Activated T-helper 2 cell treated with anti-CD3 and anti-CD28 coated beads, Interferon-gamma antibody, Interleukin-2, Interleukin-4, amounts not matched to agents 10 μg/mL and 5 μg/mL and 100 μg/mL, durations not matched to agents 14 hours and 24 hours and 36 hours (primary cell): ENCODE data around the gene CLEC16A. TPM values are rescaled to one million over a fixed set of nuclear protein-coding genes. Genes with fewer than 3 reads are reported as not detected.
"Not testable (repeated sequence)": the region's sequence is repeated elsewhere in the genome, so short reads cannot be mapped to it uniquely, and the experiment has no call there.

ENCODE experiments used
- DNase-seq: peaks from one replicate; pipeline ENCODE4 v3.0.0; 2021; ENCODE audit warnings: low spot score
- H3K27ac Mint-ChIP-seq: one replicate; pipeline ENCODE4 v1.8.0; 2021; ENCODE audit warnings: mixed read lengths
- H3K27me3 Mint-ChIP-seq: one replicate; pipeline ENCODE4 v1.8.0; 2021; ENCODE audit warnings: low read depth, mixed read lengths
- H3K36me3 Mint-ChIP-seq: one replicate; pipeline ENCODE4 v1.8.0; 2021; ENCODE audit warnings: low read depth, mixed read lengths
- H3K4me1 Mint-ChIP-seq: one replicate; pipeline ENCODE4 v1.8.0; 2021; ENCODE audit warnings: low read depth, mixed read lengths
- H3K4me3 Mint-ChIP-seq: one replicate; pipeline ENCODE4 v1.8.0; 2021; ENCODE audit warnings: low read depth, mild to moderate bottlenecking, moderate library complexity, mixed read lengths
- H3K9me3 Mint-ChIP-seq: one replicate; pipeline ENCODE4 v1.8.0; 2021; ENCODE audit warnings: mixed read lengths
- intact Hi-C: fragments of 100-400 bp; cut with micrococcal nuclease; formaldehyde crosslinking; loops from one replicate; pipeline ENCODE4 v1.15.1; 2023
- total RNA-seq: library from RNA; stranded (reverse); gene quantifications from 2 replicates; pipeline ENCODE4 v1.2.3, GENCODE V29; 2022

Gene CLEC16A
- total RNA-seq, 1 donor from 2014 or later: 48.7 TPM

DNA sequence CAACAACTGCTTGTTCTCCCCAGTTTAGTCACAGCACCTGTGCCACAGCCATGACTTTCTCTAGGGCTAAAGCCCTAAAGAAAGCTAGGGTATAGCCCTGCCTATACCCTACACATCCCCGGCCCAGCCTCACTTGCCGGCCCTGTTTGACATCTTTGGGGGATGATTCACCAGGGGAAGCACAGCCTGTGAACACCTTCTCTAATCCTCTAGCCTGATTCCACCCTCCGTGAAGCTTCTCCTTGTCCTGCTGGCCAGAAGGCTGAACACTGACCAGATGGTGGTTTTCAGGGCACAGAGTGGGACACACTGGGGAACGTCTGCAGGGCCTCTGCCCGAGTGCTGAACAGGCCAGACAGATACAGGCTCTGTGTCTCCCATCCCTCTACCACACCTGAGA lies 6.0 kb downstream of the CLEC16A start:
- Mint-ChIP-seq H3K9me3 (no peaks in the 10 kb centered on the region), H3K4me3 (no peak overlapping the region), H3K36me3 (peaks cover 3% of the 10 kb centered on the region), H3K4me1 (peaks cover 42% of the 10 kb centered on the region), H3K27ac (no peak overlapping the region), H3K27me3 (no peaks in the 10 kb centered on the region)
- no peak for DNase-seq
- intact Hi-C loops: no loop called here

DNA sequence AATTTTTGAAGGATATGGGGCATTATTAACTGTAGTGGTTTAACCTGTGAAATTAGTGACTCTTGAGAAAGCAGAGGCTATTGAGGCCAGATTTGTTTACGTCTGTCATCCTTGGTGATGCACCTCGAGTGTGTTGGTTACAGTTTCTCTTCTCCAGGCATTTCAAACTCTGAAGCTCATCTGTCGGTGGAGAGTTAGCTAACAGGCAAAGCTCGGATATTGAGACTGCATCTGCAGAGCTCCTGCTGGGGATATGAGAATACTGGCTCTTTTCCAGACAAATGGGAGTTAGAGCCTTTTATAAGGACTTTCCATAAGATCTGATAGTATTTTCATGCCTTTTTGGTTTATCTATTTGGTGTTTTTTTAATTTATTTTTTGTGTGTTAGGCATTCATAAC lies 6.7 kb downstream of the CLEC16A start:
- no peaks in the 10 kb centered on the region for H3K27me3 Mint-ChIP-seq
- peaks cover 44% of the 10 kb centered on the region for H3K4me1 Mint-ChIP-seq
- no peak overlapping the region for H3K4me3 Mint-ChIP-seq
- H3K9me3 Mint-ChIP-seq: no peaks in the 10 kb centered on the region
- H3K27ac Mint-ChIP-seq: no peak overlapping the region
- intact Hi-C loops: no loop called here
- H3K36me3 Mint-ChIP-seq: peaks cover 3% of the 10 kb centered on the region
- no peak for DNase-seq

DNA sequence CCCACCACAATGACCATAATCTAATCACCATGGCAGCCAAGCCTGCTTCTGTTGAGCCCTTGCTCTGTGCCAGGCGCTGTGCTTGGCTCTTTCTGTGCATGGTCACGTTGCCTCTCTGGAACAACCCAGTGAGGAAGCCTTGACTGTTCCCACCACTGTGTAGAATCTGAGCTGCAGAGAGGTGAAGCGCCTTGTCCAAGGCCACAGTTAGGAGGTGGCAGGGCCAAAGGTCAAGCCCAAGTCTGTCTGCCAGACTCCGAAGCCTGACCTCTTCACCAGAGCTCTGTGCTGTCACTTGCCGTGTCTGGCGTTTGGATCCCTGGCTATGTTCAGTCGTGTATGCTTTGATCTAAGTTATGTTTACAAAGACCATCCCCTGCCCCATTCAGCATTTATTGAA lies 10.5 kb downstream of the CLEC16A start:
- H3K4me3 Mint-ChIP-seq: peak overlapping the region; percentile 6
- no peak for DNase-seq
- H3K4me1 Mint-ChIP-seq: peaks cover 54% of the 10 kb centered on the region

DNA sequence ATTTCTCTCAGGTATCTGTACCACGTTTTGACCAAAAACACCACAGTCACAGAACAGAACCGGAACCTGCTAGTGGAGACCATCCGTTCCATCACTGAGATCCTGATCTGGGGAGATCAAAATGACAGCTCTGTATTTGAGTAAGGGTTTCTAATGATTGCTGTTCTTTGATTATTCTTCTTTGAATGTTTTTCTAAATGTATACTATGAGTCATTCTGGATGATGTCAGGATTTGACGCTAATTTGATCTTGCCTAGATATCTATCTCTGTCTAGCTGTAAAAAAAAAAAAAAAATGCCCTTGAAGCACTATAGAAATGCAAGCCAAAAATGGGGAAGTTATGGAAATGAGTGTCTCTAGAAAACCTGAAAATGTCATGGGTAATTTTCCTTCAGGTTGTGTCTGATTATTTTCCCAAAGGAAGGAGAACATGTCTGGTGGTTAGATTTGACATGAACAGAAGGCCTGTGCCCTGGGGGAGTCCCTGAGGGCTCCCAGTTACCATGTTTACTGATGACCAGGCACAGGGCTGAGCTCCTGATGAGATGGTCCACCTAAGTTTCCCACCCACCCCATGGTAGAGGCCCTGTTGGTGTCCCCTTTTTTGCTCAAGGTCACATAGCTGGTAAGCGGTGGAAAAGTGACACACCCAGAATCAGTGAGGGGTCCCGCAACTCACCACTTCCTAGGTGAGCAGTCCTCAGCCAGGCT lies 13.6 kb downstream of the CLEC16A start:
- H3K9me3 Mint-ChIP-seq: no peaks in the 10 kb centered on the region
- H3K27me3 Mint-ChIP-seq: no peaks in the 10 kb centered on the region
- peaks cover 74% of the 10 kb centered on the region for H3K4me1 Mint-ChIP-seq
- H3K36me3 Mint-ChIP-seq: peaks cover 39% of the 10 kb centered on the region
- peak overlapping the region; percentile 87 for H3K27ac Mint-ChIP-seq
- H3K4me3 Mint-ChIP-seq: peak overlapping the region; percentile 32
- DNase-seq: no peak
- intact Hi-C loops: loop anchor here (2.0 to 5.0 kb wide), 2 partner anchors 421 to 624 kb away; no protein-coding TSS in a partner anchor

More for the DNA sequence above, 10.5 kb downstream of the CLEC16A start:
- Mint-ChIP-seq H3K9me3 (no peaks in the 10 kb centered on the region), H3K36me3 (peaks cover 15% of the 10 kb centered on the region), H3K27ac (peak overlapping the region; percentile 62), H3K27me3 (no peaks in the 10 kb centered on the region)
- intact Hi-C loops: loop anchor here (1.0 to 5.0 kb wide), 3 partner anchors 9 to 627 kb away; no protein-coding TSS in a partner anchor

DNA sequence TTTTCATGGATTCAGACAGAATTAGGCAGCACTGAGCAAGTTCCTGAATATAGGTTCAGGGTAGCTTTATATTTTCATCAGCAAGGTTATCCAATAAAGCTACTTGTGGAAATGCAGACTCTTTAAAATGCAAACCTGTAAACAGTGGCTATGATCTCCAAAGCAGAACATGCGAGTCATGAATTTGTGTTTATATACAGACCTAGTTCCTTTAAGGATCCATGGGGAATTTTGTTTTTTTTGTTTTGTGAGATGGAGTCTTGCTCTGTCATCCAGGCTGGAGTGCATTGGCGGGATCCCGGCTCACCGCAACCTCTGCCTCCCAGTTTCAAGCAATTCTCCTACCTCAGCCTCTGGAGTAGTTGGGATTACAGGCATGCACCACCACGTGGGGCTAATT lies 14.8 kb downstream of the CLEC16A start:
- Mint-ChIP-seq H3K9me3 (no peaks in the 10 kb centered on the region), H3K4me1 (peaks cover 77% of the 10 kb centered on the region), H3K27ac (no peak overlapping the region), H3K27me3 (no peaks in the 10 kb centered on the region), H3K4me3 (no peak overlapping the region), H3K36me3 (peaks cover 51% of the 10 kb centered on the region)
- intact Hi-C loops: loop anchor here (5.0 kb wide), 1 partner anchor 623 kb away; no protein-coding TSS in a partner anchor
- no peak for DNase-seq

DNA sequence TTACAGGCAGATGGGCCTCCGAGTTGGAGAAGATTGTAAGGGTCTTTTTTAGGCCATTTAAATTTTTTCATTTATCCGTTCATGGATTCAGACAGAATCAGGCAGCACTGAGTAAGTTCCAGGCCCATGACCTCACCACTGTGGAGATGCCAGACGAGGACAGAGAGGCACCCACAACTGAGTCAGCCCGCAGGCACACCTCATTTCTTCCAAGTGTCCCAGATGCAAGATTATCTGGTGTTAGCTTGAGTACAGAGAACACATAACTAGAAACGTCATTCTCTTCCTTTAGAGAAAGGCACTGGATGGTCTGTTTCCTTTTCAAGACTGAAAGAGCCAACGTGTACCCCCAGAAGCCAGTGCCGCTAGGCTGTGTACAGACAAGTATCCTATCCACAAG lies 16.9 kb downstream of the CLEC16A start:
- H3K27me3 Mint-ChIP-seq: no peaks in the 10 kb centered on the region
- peaks cover 55% of the 10 kb centered on the region for H3K36me3 Mint-ChIP-seq
- no peak overlapping the region for H3K4me3 Mint-ChIP-seq
- H3K27ac Mint-ChIP-seq: peak overlapping the region; percentile 74
- DNase-seq: no peak
- H3K9me3 Mint-ChIP-seq: peaks cover 5% of the 10 kb centered on the region
- intact Hi-C loops: loop anchor here (5.0 to 10.0 kb wide), 3 partner anchors 681 to 821 kb away; no protein-coding TSS in a partner anchor
- H3K4me1 Mint-ChIP-seq: peaks cover 74% of the 10 kb centered on the region

DNA sequence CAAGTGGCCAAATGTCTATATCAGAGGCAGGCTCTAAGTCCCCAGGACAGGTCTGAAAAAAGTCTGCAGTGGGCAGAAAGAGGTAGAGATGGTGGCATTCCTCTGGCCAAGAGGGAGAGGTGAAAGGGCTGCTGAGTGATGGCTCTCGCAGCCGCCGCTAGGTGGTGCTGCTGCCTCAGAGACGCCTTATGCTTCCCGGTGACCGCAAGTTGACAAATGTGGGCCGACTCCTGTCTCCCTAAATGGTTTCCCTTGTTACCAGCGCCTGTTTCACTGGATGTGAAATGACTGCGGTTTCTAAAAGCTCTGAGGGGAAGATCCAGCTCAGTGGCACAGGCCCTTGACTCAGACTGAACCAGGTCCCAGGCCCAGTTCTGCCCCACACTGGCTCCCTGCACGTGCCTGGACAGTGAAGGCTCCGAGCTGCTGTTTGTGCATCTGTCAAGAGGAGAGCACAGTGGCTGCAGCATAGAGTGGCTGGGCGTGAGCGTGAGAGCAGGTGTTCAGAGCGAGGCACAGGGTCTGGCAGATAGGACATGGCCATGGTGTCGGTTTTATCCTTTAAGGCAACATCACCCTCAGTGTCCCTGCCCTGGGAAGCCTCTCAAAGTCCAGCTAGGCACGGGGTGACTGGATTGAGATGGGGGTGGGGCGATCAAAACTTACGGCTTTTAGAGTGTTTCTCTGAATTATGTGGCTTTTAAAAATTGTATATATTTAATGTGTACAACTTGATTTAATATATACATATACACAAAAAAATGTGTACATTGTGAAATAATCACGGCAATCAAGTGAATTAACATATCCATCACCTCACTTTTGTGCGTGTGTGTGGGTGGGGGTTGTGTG lies 19.9 kb downstream of the CLEC16A start:
- Mint-ChIP-seq H3K36me3 (peaks cover 62% of the 10 kb centered on the region), H3K4me1 (peaks cover 67% of the 10 kb centered on the region), H3K9me3 (peaks cover 8% of the 10 kb centered on the region), H3K27ac (peak overlapping the region; percentile 94), H3K27me3 (no peaks in the 10 kb centered on the region), H3K4me3 (peak overlapping the region; percentile 51)
- intact Hi-C loops: loop anchor here (1.0 to 10.0 kb wide), 14 partner anchors 10 to 818 kb away; no protein-coding TSS in a partner anchor
- peak; percentile 77 for DNase-seq

DNA sequence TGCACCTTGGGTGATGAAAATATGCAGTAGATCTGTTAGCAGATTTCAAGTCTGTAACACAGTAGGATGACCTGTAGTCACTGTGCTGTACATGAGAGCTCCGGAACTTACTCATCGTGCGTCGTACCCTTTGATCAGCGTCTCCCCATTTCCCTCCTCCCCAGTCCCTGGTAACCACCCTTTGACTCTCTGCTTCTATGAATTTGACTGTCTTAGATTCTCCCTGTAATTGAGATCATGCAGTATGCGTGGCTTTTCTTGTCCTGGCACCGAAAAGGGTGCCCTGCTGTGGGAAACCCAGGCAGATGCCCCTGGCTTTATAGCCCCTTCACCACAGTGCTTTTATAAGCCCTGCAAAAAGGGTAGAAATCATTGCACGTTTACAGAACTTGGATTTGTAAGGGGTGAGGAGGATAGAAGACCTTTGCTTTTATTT lies 20.5 kb downstream of the CLEC16A start:
- no peaks in the 10 kb centered on the region for H3K27me3 Mint-ChIP-seq
- H3K9me3 Mint-ChIP-seq: peaks cover 8% of the 10 kb centered on the region
- H3K4me3 Mint-ChIP-seq: peak overlapping the region; percentile 63
- DNase-seq: peak; percentile 70
- H3K4me1 Mint-ChIP-seq: peaks cover 68% of the 10 kb centered on the region
- intact Hi-C loops: loop anchor here (1.0 to 10.0 kb wide), 19 partner anchors 11 to 817 kb away; no protein-coding TSS in a partner anchor
- peak overlapping the region; percentile 92 for H3K27ac Mint-ChIP-seq
- H3K36me3 Mint-ChIP-seq: peaks cover 62% of the 10 kb centered on the region

DNA sequence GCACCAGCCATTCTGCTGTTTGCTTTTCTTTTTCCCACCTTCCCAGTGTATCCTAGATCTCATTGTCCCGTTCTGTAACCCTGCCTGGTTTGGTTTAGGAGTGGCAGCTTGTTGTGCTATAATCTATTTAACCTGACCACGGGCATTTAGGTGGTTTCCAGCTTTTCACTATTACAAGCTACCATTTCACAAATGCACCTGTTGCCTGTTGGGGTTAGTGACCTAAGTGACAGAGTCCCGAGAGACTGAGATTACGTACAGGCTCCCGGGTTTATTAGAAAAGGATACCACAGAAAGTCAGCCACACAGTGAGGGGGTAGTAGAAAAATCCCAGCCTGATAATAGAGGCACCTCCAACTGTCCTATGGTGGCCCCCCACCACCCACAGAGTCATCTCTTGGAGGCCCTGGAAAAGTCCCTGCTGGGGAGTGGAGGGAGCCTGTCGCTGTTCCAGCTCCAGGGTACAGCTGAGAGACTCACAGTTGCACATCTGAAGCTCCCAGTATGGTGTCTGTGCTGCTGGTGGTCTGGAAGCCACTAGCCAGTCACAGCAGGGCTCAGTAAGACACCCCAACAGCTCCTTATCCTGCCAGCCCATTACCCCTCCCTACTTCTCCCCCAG lies 21.2 kb downstream of the CLEC16A start:
- DNase-seq: no peak
- intact Hi-C loops: loop anchor here (1.0 to 10.0 kb wide), 12 partner anchors 23 to 769 kb away; no protein-coding TSS in a partner anchor
- Mint-ChIP-seq H3K9me3 (peaks cover 8% of the 10 kb centered on the region), H3K27ac (peak overlapping the region; percentile 92), H3K36me3 (peaks cover 65% of the 10 kb centered on the region), H3K4me1 (peaks cover 68% of the 10 kb centered on the region), H3K4me3 (peak overlapping the region; percentile 63), H3K27me3 (no peaks in the 10 kb centered on the region)

DNA sequence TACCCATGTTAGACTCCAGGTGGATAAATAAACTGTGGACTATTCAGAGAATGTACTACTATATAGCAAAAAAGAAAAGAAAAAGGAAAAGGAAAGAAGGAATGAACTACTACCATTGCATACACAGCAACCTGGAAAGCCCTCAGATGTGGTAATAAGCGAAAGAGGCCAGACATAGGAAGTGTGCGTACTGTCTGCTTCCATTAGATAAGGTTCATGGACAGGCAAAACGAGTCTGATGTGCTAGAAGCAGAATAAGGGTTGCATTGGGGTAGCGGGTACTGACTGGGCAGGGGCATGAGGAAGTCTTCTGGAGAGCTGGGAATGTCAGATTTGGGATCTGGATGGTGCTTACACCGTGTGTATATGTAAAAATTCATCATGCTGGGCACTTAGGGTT lies 21.8 kb downstream of the CLEC16A start:
- Mint-ChIP-seq H3K27me3 (no peaks in the 10 kb centered on the region), H3K4me3 (peak overlapping the region; percentile 49), H3K9me3 (peaks cover 8% of the 10 kb centered on the region), H3K36me3 (peaks cover 65% of the 10 kb centered on the region), H3K27ac (peak overlapping the region; percentile 92), H3K4me1 (peaks cover 68% of the 10 kb centered on the region)
- intact Hi-C loops: loop anchor here (5.0 to 10.0 kb wide), 2 partner anchors 211 to 769 kb away; no protein-coding TSS in a partner anchor
- DNase-seq: no peak

DNA sequence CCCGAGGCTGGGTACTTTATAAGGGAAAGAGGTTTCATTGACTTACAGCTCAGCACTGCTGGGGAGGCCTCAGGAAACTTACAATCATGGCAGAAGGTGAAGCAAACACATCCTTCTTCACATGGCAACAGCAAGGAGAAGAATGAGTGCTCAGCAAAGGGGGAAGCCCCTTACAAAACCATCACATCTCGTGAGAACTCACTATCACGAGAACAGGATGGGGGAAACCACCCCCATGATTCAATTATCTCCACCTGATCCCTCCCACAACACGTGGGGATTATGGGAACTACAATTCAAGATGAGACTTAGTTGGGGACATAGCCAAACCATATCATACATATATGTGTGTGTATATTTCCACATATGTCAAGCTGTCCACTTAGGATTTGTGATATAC lies 22.2 kb downstream of the CLEC16A start:
- Mint-ChIP-seq H3K4me1 (peaks cover 68% of the 10 kb centered on the region), H3K27ac (peak overlapping the region; percentile 92), H3K36me3 (peaks cover 65% of the 10 kb centered on the region)
- not testable (repeated sequence) for H3K27me3 Mint-ChIP-seq, DNase-seq, H3K4me3 Mint-ChIP-seq, H3K9me3 Mint-ChIP-seq
- intact Hi-C loops: loop anchor here (5.0 to 10.0 kb wide), 2 partner anchors 211 to 768 kb away; no protein-coding TSS in a partner anchor

DNA sequence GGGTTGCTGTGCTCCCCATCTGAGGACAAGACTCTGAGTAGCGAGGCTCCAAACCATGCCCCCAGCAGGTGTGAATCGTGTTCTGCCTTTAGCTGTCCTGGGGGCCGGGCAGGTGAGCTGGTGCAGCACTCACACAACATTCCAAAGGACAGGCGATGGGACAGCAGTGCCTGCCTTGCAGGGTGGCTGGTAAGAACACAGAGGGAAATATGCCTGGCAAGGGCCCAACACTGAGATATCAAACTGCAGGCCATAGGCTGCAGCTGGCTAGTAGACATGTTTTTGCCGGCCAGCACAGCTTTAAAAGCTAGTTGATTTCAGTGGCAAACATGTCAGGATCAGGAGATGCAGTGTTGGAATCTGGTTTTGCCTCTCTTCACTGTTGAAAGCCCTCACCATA lies 23.6 kb downstream of the CLEC16A start:
- peaks cover 8% of the 10 kb centered on the region for H3K9me3 Mint-ChIP-seq
- H3K27me3 Mint-ChIP-seq: no peaks in the 10 kb centered on the region
- intact Hi-C loops: loop anchor here (5.0 to 10.0 kb wide), 2 partner anchors 209 to 767 kb away; no protein-coding TSS in a partner anchor
- peaks cover 63% of the 10 kb centered on the region for H3K36me3 Mint-ChIP-seq
- H3K4me3 Mint-ChIP-seq: no peak overlapping the region
- H3K4me1 Mint-ChIP-seq: peaks cover 70% of the 10 kb centered on the region
- DNase-seq: no peak
- no peak overlapping the region for H3K27ac Mint-ChIP-seq
